GM06990 (cell line): ENCODE results near the gene RHCG.

Experiments used
- DNase-seq: peaks from one replicate; pipeline ENCODE4 v3.0.0-alpha.2; 2011; ENCODE audit not compliant: insufficient read length; ENCODE audit errors: extremely low read depth
- H3K27me3 ChIP-seq: replicated peaks from 2 replicates; pipeline ENCODE4 v1.6.0; 2011; ENCODE audit warnings: low read length; ENCODE audit not compliant: control insufficient read depth, insufficient read depth
- H3K36me3 ChIP-seq: 2 replicates; pipeline ENCODE4 v1.5.1; 2011; ENCODE audit warnings: low read length; ENCODE audit not compliant: control insufficient read depth, insufficient read depth
- H3K4me3 ChIP-seq: replicated peaks from 2 replicates; pipeline ENCODE4 v1.5.1; 2011; ENCODE audit warnings: low read depth, mild to moderate bottlenecking, control low read depth, low read length
- TF ChIP-seq, protein P1 (sequence below): IDR thresholded peaks from 2 replicates; pipeline ENCODE4 v1.5.1; 2011; ENCODE audit warnings: low read length, control low read depth, mild to moderate bottlenecking, inconsistent platforms; ENCODE audit not compliant: insufficient read depth, poor library complexity, severe bottlenecking

Gene RHCG

DNA sequence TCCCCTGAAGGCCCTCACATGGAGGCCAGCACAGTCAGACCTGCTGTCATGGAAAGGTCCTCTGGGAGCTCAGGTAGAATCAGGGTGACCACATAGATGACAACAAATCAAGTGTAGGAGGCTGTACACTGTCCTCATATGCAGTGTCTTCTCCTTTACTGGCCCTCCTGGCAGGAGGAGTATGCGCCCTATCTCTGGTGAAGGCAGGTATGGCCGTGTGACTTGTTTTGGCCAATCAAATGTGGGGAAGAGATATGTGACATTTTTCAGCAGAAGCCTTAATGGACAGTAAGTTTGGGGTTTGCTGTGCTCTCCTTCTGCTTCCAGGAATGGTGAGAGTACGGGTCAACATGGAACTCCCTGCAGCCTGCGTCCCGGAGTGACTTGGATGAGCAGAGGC lies 69.9 kb downstream of the RHCG start:
- Histone ChIP-seq H3K36me3 (no peaks in the 10 kb centered on the region), H3K4me3 (no peak overlapping the region), H3K27me3 (no peaks in the 10 kb centered on the region)
- TF ChIP-seq, protein P1, sequence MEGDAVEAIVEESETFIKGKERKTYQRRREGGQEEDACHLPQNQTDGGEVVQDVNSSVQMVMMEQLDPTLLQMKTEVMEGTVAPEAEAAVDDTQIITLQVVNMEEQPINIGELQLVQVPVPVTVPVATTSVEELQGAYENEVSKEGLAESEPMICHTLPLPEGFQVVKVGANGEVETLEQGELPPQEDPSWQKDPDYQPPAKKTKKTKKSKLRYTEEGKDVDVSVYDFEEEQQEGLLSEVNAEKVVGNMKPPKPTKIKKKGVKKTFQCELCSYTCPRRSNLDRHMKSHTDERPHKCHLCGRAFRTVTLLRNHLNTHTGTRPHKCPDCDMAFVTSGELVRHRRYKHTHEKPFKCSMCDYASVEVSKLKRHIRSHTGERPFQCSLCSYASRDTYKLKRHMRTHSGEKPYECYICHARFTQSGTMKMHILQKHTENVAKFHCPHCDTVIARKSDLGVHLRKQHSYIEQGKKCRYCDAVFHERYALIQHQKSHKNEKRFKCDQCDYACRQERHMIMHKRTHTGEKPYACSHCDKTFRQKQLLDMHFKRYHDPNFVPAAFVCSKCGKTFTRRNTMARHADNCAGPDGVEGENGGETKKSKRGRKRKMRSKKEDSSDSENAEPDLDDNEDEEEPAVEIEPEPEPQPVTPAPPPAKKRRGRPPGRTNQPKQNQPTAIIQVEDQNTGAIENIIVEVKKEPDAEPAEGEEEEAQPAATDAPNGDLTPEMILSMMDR: no peak
- DNase-seq: no peak

DNA sequence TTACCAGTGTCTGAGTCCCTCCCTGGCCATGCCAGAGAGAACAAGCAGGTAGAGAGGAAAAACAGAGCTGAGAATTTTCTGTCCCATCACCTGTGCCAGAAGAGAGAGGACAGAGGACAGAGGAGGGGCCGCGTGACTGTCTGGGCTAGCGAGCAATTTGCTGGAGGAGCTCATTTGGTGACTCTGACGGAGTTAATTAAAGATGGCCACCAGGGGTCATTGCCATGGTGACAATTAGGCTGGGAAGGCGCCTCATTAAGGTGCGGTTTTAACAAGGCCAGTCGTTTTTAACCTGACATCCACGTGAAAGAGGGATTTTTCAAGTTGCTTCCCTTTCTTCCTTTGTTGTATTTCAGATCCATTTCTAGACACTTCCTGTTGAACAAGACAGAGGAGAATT lies 72.4 kb downstream of the RHCG start:
- DNase-seq: no peak
- no peaks in the 10 kb centered on the region for H3K36me3 ChIP-seq
- no peak overlapping the region for H3K4me3 ChIP-seq
- TF ChIP-seq, protein P1: no peak
- no peaks in the 10 kb centered on the region for H3K27me3 ChIP-seq
